Endothelial cell (in vitro differentiated cells): ENCODE data around the gene CCL4. TPM values are rescaled to one million over a fixed set of nuclear protein-coding genes. Genes with fewer than 3 reads are reported as not detected.
"Not testable (repeated sequence)": the region's sequence is repeated elsewhere in the genome, so short reads cannot be mapped to it uniquely, and the experiment has no call there.

Experiments used
- DNase-seq: peaks from one replicate; pipeline ENCODE4 v3.0.0; 2021; ENCODE audit warnings: low spot score
- H3K27ac Mint-ChIP-seq: one replicate; pipeline ENCODE4 v1.8.0; 2021; ENCODE audit warnings: mixed read lengths, inconsistent platforms; ENCODE audit not compliant: unreplicated experiment
- H3K27me3 Mint-ChIP-seq: one replicate; pipeline ENCODE4 v1.8.0; 2021; ENCODE audit warnings: mild to moderate bottlenecking, moderate library complexity, mixed read lengths, inconsistent platforms; ENCODE audit not compliant: unreplicated experiment
- H3K36me3 Mint-ChIP-seq: one replicate; pipeline ENCODE4 v1.8.0; 2021; ENCODE audit warnings: mild to moderate bottlenecking, low read depth, mixed read lengths, inconsistent platforms; ENCODE audit not compliant: unreplicated experiment
- H3K4me1 Mint-ChIP-seq: one replicate; pipeline ENCODE4 v1.8.0; 2021; ENCODE audit warnings: mild to moderate bottlenecking, mixed read lengths, inconsistent platforms; ENCODE audit not compliant: unreplicated experiment
- H3K4me3 Mint-ChIP-seq: one replicate; pipeline ENCODE4 v1.8.0; 2021; ENCODE audit warnings: mild to moderate bottlenecking, mixed read lengths, inconsistent platforms; ENCODE audit not compliant: unreplicated experiment
- H3K9me3 Mint-ChIP-seq: one replicate; pipeline ENCODE4 v1.8.0; 2021; ENCODE audit warnings: mixed read lengths, inconsistent platforms; ENCODE audit not compliant: unreplicated experiment
- CTCF ChIP-seq: fragments of 200-600 bp; sonication (generic); IDR thresholded peaks from one replicate; pipeline ENCODE4 v1.5.0; 2021; ENCODE audit warnings: antibody characterized with exemption; ENCODE audit not compliant: unreplicated experiment
- total RNA-seq: library from RNA; stranded (reverse); fragmentation: NEBNext Ultra II Directional; extraction: Animal tissue kit (Norgen Biotek cat#: 25700); gene quantifications from one replicate; pipeline ENCODE4 v1.2.1, GENCODE V29; 2021; ENCODE audit not compliant: unreplicated experiment

CCL4 gene
- total RNA-seq, 1 donor from 2014 or later = not detected

GRCh38 chr17:36085765-36086164 lies 17.9 kb upstream of the CCL4 start:
- H3K4me3 Mint-ChIP-seq = no peak overlapping the region
- H3K27ac Mint-ChIP-seq = no peak overlapping the region
- no peak for DNase-seq
- H3K4me1 Mint-ChIP-seq = peaks cover 9% of the 10 kb centered on the region
- H3K9me3 Mint-ChIP-seq = no peaks in the 10 kb centered on the region
- no peak for TF ChIP-seq CTCF
- peaks cover 1% of the 10 kb centered on the region for H3K27me3 Mint-ChIP-seq
- H3K36me3 Mint-ChIP-seq = no peaks in the 10 kb centered on the region

GRCh38 chr17:36086791-36087190 lies 16.8 kb upstream of the CCL4 start:
- Mint-ChIP-seq H3K27ac (no peak overlapping the region), H3K27me3 (peaks cover 1% of the 10 kb centered on the region), H3K4me3 (no peak overlapping the region), H3K4me1 (peaks cover 9% of the 10 kb centered on the region), H3K36me3 (no peaks in the 10 kb centered on the region), H3K9me3 (no peaks in the 10 kb centered on the region)
- no peak for DNase-seq
- no peak for TF ChIP-seq CTCF

GRCh38 chr17:36087471-36087870 lies 16.2 kb upstream of the CCL4 start:
- DNase-seq, H3K27ac Mint-ChIP-seq, H3K27me3 Mint-ChIP-seq, H3K4me1 Mint-ChIP-seq, H3K9me3 Mint-ChIP-seq, H3K36me3 Mint-ChIP-seq, H3K4me3 Mint-ChIP-seq: not testable (repeated sequence)

- not testable (repeated sequence) for H3K27me3 Mint-ChIP-seq, DNase-seq, H3K4me1 Mint-ChIP-seq, H3K36me3 Mint-ChIP-seq, H3K4me3 Mint-ChIP-seq, H3K27ac Mint-ChIP-seq, H3K9me3 Mint-ChIP-seq
Observed at GRCh38 chr17:36087897-36088572, 15.6 kb upstream of the CCL4 start.

- no peak for DNase-seq
- H3K27me3 Mint-ChIP-seq = no peaks in the 10 kb centered on the region
- no peaks in the 10 kb centered on the region for H3K9me3 Mint-ChIP-seq
- no peak for TF ChIP-seq CTCF
- no peak overlapping the region for H3K4me3 Mint-ChIP-seq
- peaks cover 7% of the 10 kb centered on the region for H3K4me1 Mint-ChIP-seq
- H3K36me3 Mint-ChIP-seq = no peaks in the 10 kb centered on the region
- no peak overlapping the region for H3K27ac Mint-ChIP-seq
Observed at GRCh38 chr17:36088670-36089338, 14.8 kb upstream of the CCL4 start.

- Mint-ChIP-seq H3K36me3 (no peaks in the 10 kb centered on the region), H3K27me3 (no peaks in the 10 kb centered on the region), H3K4me3 (no peak overlapping the region), H3K4me1 (peaks cover 7% of the 10 kb centered on the region), H3K9me3 (no peaks in the 10 kb centered on the region), H3K27ac (no peak overlapping the region)
- no peak for TF ChIP-seq CTCF
- no peak for DNase-seq
Observed at GRCh38 chr17:36089339-36089865, 14.2 kb upstream of the CCL4 start.
